KMS-11 (cell line): Measurements from ENCODE around the gene CNNM3.

ENCODE experiments used
- H2AFZ ChIP-seq: fragments of 200-600 bp; sonication (generic); 2 replicates; pipeline ENCODE4 v1.6.1; 2016; ENCODE audit warnings: antibody characterized with exemption, mixed run types, low read depth
- H3K27ac ChIP-seq: fragments of 200-600 bp; sonication (generic); 2 replicates; pipeline ENCODE4 v1.6.1; 2016; ENCODE audit warnings: mild to moderate bottlenecking, mixed run types
- H3K27me3 ChIP-seq: fragments of 200-600 bp; sonication (generic); 2 replicates; pipeline ENCODE4 v1.6.1; 2017; ENCODE audit warnings: mild to moderate bottlenecking, low read depth, mixed run types, moderate library complexity; ENCODE audit not compliant: insufficient read depth
- H3K36me3 ChIP-seq: fragments of 200-600 bp; sonication (generic); 2 replicates; pipeline ENCODE4 v1.6.1; 2017; ENCODE audit warnings: mild to moderate bottlenecking, mixed run types; ENCODE audit not compliant: insufficient read depth
- H3K4me1 ChIP-seq: fragments of 200-600 bp; sonication (generic); 2 replicates; pipeline ENCODE4 v1.6.1; 2016; ENCODE audit warnings: mild to moderate bottlenecking, low read depth, mixed run types; ENCODE audit not compliant: poor library complexity, severe bottlenecking
- H3K4me2 ChIP-seq: fragments of 200-600 bp; sonication (generic); 2 replicates; pipeline ENCODE4 v1.7.0; 2016; ENCODE audit warnings: mild to moderate bottlenecking, mixed run types
- H3K4me3 ChIP-seq: fragments of 200-600 bp; sonication (generic); IDR thresholded peaks from 2 replicates; pipeline ENCODE4 v1.6.1; 2017; ENCODE audit warnings: low read depth, low read length, mixed read lengths; ENCODE audit not compliant: insufficient read depth
- H3K79me2 ChIP-seq: fragments of 200-600 bp; sonication (generic); 2 replicates; pipeline ENCODE4 v1.6.1; 2016; ENCODE audit warnings: low read depth, mixed run types; ENCODE audit not compliant: insufficient read depth
- H3K9ac ChIP-seq: fragments of 200-600 bp; sonication (generic); 2 replicates; pipeline ENCODE4 v1.6.1; 2016; ENCODE audit warnings: mild to moderate bottlenecking, mixed run types
- H4K20me1 ChIP-seq: fragments of 200-600 bp; sonication (generic); 2 replicates; pipeline ENCODE4 v1.6.1; 2016; ENCODE audit warnings: mild to moderate bottlenecking, mixed run types; ENCODE audit not compliant: insufficient read depth
- TF ChIP-seq, protein P1 (sequence below): fragments of 200-600 bp; sonication (generic); conservative IDR thresholded peaks from 2 replicates; pipeline ENCODE4 v1.6.1; 2017; ENCODE audit warnings: low read depth, mild to moderate bottlenecking, antibody characterized with exemption, low read length, moderate library complexity, mixed read lengths

The CNNM3 gene

GRCh38 chr2:96810783-96811192 is 5.3 kb upstream of the CNNM3 start:
- Histone ChIP-seq H3K36me3 (no peaks in the 10 kb centered on the region), H2AFZ (no peak overlapping the region), H3K79me2 (no peaks in the 10 kb centered on the region), H3K9ac (no peak overlapping the region), H3K27me3 (no peaks in the 10 kb centered on the region), H3K4me1 (no peaks in the 10 kb centered on the region), H3K4me3 (no peak overlapping the region), H3K4me2 (no peak overlapping the region), H4K20me1 (no peaks in the 10 kb centered on the region), H3K27ac (no peak overlapping the region)
- TF ChIP-seq, protein P1, sequence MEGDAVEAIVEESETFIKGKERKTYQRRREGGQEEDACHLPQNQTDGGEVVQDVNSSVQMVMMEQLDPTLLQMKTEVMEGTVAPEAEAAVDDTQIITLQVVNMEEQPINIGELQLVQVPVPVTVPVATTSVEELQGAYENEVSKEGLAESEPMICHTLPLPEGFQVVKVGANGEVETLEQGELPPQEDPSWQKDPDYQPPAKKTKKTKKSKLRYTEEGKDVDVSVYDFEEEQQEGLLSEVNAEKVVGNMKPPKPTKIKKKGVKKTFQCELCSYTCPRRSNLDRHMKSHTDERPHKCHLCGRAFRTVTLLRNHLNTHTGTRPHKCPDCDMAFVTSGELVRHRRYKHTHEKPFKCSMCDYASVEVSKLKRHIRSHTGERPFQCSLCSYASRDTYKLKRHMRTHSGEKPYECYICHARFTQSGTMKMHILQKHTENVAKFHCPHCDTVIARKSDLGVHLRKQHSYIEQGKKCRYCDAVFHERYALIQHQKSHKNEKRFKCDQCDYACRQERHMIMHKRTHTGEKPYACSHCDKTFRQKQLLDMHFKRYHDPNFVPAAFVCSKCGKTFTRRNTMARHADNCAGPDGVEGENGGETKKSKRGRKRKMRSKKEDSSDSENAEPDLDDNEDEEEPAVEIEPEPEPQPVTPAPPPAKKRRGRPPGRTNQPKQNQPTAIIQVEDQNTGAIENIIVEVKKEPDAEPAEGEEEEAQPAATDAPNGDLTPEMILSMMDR, result no peak

DNA sequence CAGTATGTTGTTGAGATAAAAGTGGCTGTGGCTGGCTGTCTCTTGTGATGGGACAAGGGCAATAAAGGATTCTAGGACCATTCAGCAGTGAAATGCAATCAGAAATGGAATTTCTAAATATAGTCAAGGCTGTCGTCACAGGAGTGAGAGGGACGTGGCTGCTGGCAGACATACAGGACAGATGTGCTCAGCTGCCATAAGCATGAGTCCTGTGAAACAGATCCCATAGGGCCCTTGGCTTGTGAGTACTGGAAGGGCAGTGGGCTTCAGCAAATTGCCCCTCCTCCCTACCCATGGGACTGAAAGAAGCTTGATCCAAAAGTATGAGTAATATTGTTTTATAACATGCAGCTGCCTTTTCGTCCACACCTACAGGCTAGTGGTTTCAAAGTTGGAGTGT is 4.2 kb upstream of the CNNM3 start:
- TF ChIP-seq, protein P1, result no peak
- Histone ChIP-seq H4K20me1 (no peaks in the 10 kb centered on the region), H3K27me3 (no peaks in the 10 kb centered on the region), H3K4me1 (no peaks in the 10 kb centered on the region), H3K4me2 (no peak overlapping the region), H3K9ac (no peak overlapping the region), H3K27ac (no peak overlapping the region), H3K4me3 (no peak overlapping the region), H2AFZ (no peak overlapping the region), H3K36me3 (no peaks in the 10 kb centered on the region), H3K79me2 (no peaks in the 10 kb centered on the region)

GRCh38 chr2:96813656-96814055 is 2.4 kb upstream of the CNNM3 start:
- Histone ChIP-seq H3K4me2 (no peak overlapping the region), H3K27me3 (no peaks in the 10 kb centered on the region), H3K4me1 (peaks cover 14% of the 10 kb centered on the region), H3K79me2 (peaks cover 17% of the 10 kb centered on the region), H3K27ac (no peak overlapping the region), H4K20me1 (no peaks in the 10 kb centered on the region), H3K4me3 (no peak overlapping the region), H3K9ac (no peak overlapping the region), H3K36me3 (no peaks in the 10 kb centered on the region), H2AFZ (no peak overlapping the region)
- TF ChIP-seq, protein P1, result no peak

- Histone ChIP-seq H3K36me3 (no peaks in the 10 kb centered on the region), H3K9ac (peak overlapping the region; percentile 57; the same call in 1 of the 2 replicates), H3K4me3 (peak overlapping the region; percentile 84), H3K27ac (peak overlapping the region; percentile 71), H2AFZ (peak overlapping the region; percentile 83), H3K4me2 (peak overlapping the region; percentile 87), H3K4me1 (peaks cover 22% of the 10 kb centered on the region), H3K79me2 (peaks cover 36% of the 10 kb centered on the region), H3K27me3 (no peaks in the 10 kb centered on the region), H4K20me1 (no peaks in the 10 kb centered on the region)
- TF ChIP-seq, protein P1, result no peak
Measured at GRCh38 chr2:96815326-96816126, 542 bp upstream of the CNNM3 start.
